ENCODE measurements around the gene PDSS2. TPM values are rescaled to one million over a fixed set of nuclear protein-coding genes. Genes with fewer than 3 reads are reported as not detected.

The PDSS2 gene
- total RNA-seq, 1 donor from 2014 or later, result 15.2 TPM

- Mint-ChIP-seq H3K9me3 (peaks cover 4% of the 10 kb centered on the region), H3K27me3 (no peaks in the 10 kb centered on the region), H3K4me3 (no peak overlapping the region), H3K27ac (no peak overlapping the region), H3K4me1 (ENCODE audit: unreplicated experiment) (no peaks in the 10 kb centered on the region), H3K36me3 (peaks cover 21% of the 10 kb centered on the region)
- DNase-seq (ENCODE audit: extremely low spot score, unreplicated experiment), result no peak
- no peak for TF ChIP-seq CTCF (conservative IDR thresholded peaks at IDR 0.05)
Observed at GRCh38 chr6:107398001-107398400, 61.4 kb downstream of the PDSS2 start.

GRCh38 chr6:107396211-107396610, 63.2 kb downstream of the PDSS2 start:
- TF ChIP-seq CTCF (conservative IDR thresholded peaks at IDR 0.05), result no peak
- H3K36me3 Mint-ChIP-seq, result peaks cover 11% of the 10 kb centered on the region
- H3K27ac Mint-ChIP-seq, result no peak overlapping the region
- no peak overlapping the region for H3K4me3 Mint-ChIP-seq
- H3K4me1 Mint-ChIP-seq (ENCODE audit: unreplicated experiment), result no peaks in the 10 kb centered on the region
- H3K9me3 Mint-ChIP-seq, result no peaks in the 10 kb centered on the region
- DNase-seq (ENCODE audit: extremely low spot score, unreplicated experiment), result no peak
- H3K27me3 Mint-ChIP-seq, result no peaks in the 10 kb centered on the region

GRCh38 chr6:107392069-107392468, 67.3 kb downstream of the PDSS2 start:
- Mint-ChIP-seq H3K36me3 (peaks cover 29% of the 10 kb centered on the region), H3K9me3 (peaks cover 9% of the 10 kb centered on the region), H3K4me1 (ENCODE audit: unreplicated experiment) (peaks cover 2% of the 10 kb centered on the region), H3K4me3 (no peak overlapping the region), H3K27ac (no peak overlapping the region), H3K27me3 (no peaks in the 10 kb centered on the region)
- no peak for DNase-seq (ENCODE audit: extremely low spot score, unreplicated experiment)
- no peak for TF ChIP-seq CTCF (conservative IDR thresholded peaks at IDR 0.05)

GRCh38 chr6:107390685-107391435, 68.5 kb downstream of the PDSS2 start:
- DNase-seq (ENCODE audit: extremely low spot score, unreplicated experiment), result no peak
- H3K27ac Mint-ChIP-seq, result no peak overlapping the region
- no peak overlapping the region for H3K4me3 Mint-ChIP-seq
- peaks cover 26% of the 10 kb centered on the region for H3K36me3 Mint-ChIP-seq
- H3K27me3 Mint-ChIP-seq, result no peaks in the 10 kb centered on the region
- peaks cover 9% of the 10 kb centered on the region for H3K9me3 Mint-ChIP-seq
- TF ChIP-seq CTCF (conservative IDR thresholded peaks at IDR 0.05), result no peak
- H3K4me1 Mint-ChIP-seq (ENCODE audit: unreplicated experiment), result peaks cover 5% of the 10 kb centered on the region

- Mint-ChIP-seq H3K27me3 (no peaks in the 10 kb centered on the region), H3K4me1 (ENCODE audit: unreplicated experiment) (peaks cover 5% of the 10 kb centered on the region), H3K9me3 (peaks cover 9% of the 10 kb centered on the region), H3K36me3 (peaks cover 26% of the 10 kb centered on the region), H3K4me3 (no peak overlapping the region), H3K27ac (no peak overlapping the region)
- no peak for TF ChIP-seq CTCF (conservative IDR thresholded peaks at IDR 0.05)
- DNase-seq (ENCODE audit: extremely low spot score, unreplicated experiment), result no peak
Observed at GRCh38 chr6:107390056-107390455, 69.3 kb downstream of the PDSS2 start.
